GM21423 (cell line): ENCODE results near the gene NRG2.

Experiments used
- ATAC-seq: cut with Tn5 transposase; IDR thresholded peaks from one replicate; pipeline ENCODE4 v1.9.1; 2021; ENCODE audit warnings: mild to moderate bottlenecking, moderate library complexity; ENCODE audit not compliant: unreplicated experiment

Gene NRG2

DNA sequence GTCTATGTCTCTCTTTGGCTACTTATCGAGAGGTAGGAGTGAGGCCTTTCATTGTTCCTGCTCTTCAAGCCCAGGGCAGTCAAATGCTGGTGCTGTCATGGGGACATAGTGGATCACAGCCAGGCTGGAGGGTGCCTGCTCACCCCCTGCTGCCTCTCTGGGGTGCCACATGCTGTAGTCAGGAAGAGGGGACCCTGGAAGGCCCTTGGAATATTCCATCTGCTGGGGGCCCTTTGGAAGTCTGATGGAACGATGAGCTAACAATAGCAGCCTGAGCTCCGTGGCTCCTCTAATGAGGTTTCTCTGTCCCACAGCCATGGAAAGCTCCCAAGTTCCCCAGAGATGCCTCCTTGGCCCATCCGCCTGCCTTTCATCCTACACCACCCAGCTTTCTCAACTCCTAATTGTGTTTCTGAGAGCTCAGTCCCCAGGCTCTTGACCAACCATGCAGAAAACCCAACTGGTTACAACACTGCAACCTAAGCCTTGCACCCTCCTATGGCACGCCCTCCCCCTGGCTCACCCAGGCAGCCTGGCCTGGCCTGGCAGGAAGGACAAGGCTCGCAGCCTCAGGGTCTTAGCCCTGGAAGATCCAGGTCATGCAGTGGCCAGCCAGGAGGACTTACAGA, 91.7 kb downstream of the NRG2 start:
- no peak for ATAC-seq

DNA sequence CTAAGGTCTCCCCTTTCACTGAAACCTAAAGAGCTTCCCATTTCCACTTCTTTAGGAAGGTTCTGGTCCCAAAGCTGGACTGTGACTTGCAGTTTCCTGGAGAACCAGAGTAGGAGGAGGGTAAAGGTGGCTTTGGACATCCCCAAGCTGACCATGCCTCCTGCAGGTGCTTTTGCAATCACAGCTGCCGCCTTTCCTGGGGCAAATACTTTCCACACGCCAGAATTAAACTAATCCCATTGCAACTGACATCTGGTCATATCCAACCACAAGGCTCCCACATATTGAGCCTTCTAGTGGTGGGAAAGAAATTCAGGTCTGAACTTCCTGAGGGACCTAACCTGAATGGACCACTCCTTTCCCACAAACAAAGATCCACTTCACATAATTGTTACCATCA, 92.7 kb downstream of the NRG2 start:
- ATAC-seq, result no peak

DNA sequence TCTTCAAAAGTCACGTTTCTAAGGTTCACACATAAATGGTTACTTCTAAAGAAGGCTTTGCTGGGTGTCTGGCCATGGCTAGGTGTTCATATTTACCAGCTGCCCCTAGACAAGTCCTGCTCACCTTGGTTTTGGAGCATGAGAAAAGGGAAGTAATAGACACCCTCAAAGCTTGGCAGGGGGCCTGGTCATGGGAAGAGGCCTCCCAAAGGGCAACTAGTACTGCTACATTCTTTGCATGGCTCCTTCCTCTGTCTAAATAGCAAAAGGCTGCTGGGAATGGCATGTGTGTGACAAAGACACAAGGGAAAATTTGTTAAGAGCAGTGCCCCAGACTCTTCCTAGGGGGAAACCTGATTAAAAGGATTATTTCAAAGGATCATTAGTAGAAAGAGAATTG, 93.4 kb downstream of the NRG2 start:
- no peak for ATAC-seq

DNA sequence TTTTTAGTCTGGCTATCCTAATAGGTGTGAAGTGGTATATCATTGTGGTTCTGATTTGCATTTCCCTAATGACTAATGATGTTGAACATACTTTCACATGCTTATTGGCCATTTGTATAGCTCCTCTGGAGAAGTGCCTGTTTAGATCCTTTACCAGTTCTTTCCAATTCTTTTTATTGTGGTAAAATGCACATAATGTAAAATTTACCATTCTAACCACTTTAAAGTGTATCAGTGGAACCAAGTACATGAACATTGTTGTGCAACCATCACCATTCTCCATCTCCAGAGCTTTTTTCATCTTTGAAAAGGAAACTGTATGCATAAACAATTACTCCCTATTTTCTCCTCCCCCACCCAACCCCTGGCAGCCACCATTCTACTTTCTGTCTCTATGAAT, 95.4 kb downstream of the NRG2 start:
- no peak for ATAC-seq

DNA sequence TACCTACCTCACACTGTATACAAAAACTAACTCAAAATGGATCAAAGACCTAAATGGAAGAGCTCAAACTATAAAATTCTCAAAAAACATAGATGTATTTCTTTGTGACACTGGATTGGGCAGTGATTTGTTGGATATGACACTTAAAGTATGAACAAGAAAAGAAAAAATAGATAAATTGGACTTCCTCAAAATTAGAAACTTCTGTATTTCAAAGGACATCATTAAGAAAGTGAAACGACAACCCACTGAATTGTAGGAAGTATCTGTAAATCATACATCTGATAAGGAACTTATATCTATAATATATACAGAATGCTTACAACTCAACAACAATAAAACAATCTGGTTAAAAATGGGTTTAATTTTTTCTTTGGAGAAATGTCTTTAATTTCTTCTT, 96.7 kb downstream of the NRG2 start:
- no peak for ATAC-seq

DNA sequence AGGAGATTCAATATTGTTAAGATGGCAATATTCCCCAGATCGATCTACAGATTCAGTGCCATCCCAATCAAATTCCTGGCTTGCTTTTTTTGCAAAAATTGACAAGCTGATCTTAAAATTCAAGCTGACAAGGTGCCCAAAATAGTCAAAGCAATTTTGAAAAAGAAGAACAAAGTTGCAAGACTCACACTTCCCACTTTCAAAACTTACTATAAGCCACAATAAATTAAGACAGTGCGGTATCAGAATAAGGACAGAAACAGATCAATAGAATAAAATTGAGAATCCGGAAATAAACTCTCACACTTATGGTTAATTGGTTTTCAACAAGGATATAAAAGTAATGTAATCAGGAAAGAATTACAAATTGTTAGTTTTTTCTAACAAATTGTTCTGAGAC, 97.1 kb downstream of the NRG2 start:
- ATAC-seq, result no peak

DNA sequence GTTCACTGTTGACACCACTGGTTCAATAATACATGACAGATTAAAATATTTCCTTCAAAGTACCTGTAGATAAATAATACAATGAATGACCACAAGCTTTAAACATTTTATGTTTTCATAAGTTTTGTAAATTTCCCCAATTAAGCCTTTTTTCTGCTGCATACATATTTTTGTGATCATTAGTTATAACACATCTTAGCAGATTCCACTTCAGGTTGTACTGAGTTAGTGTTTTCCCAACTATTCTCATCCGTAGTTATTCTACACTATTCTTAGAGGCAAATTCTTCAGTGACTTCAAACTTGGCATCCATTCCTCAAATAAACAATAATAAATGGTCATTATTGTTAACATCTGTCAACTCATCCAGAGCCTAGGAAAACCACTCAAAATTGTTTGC, 100.9 kb downstream of the NRG2 start:
- no peak for ATAC-seq

DNA sequence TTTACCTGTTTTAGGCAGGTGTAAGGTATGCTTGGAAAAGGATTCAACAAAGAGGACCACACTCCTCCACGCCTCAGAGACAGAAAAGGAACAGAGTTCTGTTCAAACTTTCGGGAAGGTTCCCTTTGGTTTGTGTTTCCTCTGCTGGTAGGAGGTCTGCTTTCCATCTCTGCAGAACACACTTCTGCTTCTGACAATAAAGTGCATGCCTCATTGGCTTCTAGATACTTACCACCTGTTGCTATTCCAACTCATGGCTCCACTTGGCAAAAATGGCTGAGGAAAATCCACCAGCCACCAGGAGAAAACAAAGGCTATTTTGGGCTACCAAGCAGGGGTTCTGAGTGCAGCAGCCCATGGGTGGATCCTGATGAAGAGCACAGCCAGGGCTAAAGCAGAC, 112.7 kb downstream of the NRG2 start:
- no peak for ATAC-seq

DNA sequence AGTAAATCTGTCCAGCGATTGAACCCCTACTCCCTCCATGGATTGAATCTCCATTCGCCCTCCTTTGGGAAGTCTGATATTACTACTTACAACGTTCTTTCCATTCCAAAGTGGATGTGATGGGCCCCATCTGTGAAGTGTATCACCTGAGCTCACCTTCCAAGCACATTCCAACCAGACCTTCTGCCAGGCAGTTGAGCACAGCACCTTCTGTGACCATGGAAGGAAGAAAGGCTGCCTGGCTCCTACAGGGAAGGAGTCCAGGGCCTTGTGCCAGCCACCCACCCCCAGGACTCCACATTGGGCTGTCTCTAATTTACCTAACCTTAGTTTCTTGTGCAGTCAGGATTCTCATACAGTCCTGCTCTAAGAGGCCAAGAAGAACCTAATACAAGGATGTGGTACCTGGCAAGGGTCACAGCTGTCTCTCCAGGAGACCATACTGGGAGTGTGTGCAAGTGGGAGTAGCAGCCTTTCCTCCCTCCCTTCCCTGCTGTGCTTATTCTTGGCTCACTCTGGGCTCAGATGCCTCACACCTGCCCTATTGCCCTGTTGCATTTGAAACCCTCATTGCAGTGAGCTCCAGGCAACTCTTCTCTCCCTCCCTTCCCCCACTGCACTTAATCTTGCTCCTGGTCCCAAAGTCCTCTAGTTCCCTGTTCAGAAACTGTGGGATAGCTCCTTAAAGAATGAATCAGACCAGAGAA, 116.1 kb downstream of the NRG2 start:
- no peak for ATAC-seq

DNA sequence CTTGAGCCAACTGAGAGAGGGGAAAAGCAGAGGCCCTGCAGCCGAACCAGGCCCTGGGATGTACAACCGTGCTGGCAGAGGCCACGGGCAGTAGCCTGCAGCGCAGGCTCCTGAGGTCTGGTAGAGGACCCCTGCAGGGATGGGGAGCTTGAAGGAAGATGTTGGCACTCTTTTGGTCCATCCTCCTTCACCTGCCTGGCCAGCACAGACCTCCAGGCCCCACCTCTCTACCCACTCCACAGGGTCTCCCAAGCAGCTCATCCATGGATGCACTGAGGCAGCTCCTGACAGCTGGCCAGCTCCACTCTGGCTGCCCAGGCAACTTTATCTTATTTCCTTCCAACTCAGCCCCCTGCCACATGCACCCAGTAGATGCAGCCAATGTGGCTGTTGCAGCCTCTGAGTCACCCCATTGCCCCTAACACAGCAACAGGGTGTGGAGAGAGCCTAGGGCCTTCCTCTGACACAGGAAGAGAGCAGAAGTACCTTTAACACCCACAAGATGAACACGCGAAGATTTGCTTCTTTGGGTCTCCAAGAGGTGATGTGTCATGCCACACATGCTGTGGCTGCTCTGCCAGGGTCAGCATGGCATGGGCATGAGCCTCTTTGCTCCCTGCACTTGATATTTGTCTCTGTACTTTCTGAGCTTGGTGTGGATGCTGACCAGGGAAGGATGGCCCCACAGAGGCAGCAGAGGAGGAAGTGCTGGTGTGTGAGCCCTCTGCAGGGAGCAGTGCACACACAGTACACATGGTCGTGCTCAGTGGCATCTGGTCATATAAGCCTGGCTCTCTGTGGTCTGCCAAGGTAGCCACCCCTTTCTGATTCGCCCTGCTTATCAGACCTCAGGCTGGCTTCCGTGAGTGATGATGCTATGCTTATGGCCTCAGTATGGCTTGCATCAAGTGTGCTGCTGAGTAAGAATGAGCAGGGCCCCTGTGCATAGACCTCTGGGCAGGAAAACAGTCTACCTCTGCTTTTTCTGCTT, 117.2 kb downstream of the NRG2 start:
- no peak for ATAC-seq

DNA sequence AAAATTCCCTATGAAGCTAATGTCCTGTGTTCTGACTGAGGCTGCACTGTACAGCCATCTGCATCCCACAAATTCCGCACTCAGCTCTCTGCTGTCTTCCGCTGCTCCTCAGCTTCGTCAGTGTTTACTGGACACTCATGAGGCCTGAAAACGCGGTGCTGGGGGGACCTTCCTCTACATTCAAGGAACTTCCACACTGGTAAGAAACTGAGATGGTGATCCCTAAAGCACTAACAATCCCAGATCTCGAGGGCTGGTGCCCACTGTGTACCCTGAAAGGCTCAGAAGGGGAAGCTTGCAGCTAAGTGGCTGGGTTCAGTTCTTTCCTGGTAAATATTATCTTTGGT, 117.9 kb downstream of the NRG2 start:
- no peak for ATAC-seq

DNA sequence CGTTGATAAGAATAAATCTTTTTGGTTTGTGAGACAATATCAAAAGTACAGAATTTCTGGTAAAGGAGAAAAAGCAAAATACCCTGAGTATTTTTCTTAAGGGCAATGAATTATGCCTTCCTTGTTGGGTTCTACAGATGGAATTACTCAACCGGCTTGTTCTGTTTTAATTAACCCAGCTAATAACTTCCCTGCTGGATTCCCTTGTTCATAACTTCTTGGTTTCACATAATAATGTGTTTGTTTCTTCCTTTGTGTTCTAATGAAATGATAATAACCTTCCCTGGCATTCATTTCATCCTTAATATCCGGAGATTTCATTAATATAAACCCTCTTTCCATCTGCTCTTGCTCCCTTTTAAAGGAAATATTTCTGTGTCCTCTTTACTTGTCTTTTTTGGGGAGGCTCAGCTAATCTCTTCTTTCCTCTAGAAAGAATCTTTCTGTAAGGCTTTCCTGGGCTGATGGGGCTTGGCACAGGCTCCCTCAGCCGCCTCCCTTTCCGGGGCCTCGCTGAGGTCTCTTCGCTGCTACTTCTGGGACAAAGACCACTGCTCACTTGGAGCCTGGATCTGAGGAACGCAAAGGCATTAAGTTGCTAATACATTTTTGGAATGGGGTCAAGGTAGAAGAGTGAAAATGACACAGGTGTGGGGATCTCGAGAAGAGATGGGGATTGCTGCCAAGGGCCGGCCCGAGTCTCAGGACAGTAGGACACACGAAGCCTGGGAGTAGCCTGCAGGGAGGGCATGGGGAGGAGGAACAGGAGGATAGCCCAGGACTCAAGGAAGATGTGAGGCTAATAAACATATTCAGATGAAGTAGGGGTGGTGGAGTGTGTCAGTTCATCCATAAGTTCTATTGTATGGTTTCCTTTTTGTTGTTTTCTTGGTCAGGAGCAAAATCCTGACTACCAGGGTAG, 118.5 kb downstream of the NRG2 start:
- no peak for ATAC-seq

DNA sequence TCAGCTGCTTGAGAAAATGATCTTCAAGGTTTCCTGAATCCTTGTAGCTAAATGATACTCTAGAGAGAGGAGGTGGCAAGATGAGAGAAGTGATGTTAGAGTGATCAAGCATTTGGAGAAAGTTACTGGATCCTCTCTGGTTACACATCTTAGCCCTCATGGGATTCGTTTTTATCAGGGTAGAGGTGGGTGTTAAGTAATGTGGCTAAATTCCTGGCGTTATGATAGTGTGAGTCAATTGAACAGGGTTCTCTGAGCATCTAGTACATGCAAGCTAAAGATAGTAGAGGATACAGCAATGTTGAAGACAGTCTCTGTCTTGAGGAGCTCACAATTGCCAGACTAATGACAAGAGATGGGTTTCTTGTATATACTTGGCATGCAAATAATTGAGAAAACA, 123.8 kb downstream of the NRG2 start:
- no peak for ATAC-seq

DNA sequence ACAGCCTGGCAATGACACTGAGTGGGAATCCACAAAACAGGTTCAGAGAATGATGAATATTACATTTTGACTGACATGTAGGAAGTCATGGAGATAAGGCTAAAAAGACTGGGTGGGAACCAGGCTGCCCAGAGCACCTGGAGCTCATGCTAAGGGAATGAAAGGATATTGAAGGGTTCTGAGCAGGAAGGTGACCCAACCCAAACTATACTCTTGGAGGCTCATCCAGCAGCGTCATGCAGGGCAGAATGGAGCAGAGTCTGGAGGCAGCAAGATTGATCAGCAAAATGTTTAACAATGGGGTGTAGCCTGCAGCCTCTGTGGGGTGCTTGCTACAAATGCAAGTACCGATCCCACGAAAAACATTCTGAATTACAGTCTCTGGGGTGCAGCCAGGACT, 127.3 kb downstream of the NRG2 start:
- no peak for ATAC-seq

DNA sequence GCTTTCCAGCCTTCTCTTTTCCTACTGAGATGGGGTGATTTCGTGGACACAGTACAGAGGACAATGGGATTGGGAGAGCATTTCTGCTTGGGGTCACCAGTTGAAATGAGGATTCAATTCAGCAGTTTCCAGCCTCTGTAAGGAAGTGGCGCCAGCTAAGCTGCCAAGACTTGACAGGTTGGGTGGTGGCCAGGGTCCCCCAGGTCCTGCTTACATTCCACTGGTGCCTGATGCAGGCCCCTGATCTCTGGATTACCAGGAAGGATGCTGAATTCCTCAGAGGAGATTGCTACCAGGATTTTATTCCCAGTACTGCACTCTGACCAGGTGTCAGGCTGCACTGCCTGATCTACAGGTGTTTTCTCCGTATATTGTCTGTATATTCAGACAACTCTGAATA, 127.8 kb downstream of the NRG2 start:
- no peak for ATAC-seq

DNA sequence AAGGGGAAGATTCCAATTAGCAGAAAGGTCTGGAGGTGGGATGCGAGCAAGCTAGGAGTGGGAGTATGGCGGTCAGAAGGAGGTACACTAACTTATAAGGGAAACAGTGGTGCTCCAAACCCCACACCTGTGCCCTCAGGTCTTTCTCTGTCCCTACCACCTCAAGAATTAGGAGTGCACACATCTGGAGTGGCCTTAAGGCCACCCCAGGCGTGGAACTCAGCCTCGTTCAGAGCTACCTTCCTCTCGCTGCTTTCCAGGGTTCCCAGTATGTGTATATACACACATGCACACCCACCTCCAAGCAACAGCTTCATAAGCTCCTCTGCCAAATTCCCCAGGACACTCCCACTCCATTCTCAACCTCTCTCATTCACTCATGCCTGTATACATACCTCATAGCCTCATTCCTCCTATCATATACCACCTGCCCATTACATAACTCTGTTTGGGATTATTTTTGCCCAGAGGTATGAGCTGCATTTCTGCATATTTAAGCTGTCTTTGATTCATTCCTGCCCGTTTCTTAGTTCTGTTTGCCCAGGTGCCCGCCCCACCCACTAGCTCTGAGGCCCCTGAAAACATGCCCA, 128.8 kb downstream of the NRG2 start:
- no peak for ATAC-seq

DNA sequence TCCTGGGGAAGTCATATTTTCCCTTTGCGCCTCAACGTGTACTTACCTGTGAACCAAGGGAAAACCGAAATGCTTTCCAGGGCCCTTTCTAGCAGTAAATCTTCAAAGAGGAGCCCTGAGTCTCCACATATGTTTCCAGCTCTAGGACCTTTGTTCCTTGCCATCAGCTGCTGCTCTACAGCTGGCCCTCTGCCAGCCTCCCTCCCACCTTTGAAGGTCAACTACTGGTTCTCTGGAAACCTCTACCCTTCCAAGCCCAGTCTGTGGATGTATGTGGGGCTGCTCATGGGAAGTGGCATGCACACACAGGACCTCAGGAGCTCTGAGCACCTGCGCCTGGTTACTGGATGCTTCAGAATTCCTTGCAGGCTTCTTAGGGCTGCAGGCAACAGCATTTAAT, 130.3 kb downstream of the NRG2 start:
- no peak for ATAC-seq

DNA sequence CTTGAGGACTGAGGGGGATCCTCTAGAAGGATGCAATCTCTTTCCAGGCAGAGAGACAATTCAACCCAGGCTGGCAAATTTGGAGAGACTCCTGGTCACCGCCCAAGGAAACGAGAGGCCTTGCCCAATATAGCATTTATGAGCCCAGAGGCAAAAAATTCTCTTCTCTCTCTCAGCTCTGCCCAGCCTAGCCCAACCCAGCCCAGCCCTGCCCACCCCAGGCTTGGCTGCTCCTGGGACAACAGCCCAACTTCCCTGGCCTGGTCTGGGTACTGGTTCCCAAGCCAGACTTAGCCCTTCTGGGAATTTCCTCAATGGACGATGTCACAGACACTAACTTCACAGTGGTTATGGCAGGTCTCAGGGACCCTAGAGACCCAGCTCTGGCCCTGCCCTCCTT, 130.9 kb downstream of the NRG2 start:
- ATAC-seq, result no peak

DNA sequence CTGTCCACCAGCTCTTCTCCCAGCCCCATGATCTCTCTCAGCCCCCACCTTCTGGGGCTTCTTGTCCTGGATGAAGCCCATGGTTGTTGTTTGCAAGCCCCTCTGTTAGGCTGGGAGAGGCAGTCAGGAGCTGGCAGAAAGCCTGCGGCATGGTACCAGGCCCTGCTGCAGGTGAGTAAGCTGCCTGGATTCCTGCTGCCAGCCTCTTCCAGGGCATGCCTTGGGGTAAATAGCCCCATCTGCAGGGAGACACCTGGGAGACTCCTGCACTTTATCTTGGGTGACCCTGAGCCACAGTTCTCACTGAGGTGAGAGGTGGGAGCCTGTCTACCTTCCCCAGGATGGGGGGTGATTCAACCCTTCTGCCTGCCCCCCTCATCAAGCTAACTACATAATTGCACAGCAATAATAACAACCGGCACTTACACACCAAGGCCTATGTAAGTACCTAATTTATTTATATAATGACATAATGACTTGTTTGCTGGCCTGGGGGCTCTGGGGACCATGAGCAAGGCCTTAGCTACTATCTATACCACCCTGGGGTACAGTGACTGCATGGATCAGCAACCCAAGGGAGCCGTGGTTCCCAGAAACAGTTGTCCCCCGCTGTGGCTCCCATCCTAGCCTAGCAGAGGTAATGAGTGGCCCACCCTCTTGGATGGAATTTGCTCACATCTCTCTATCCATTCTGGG, 131.5 kb downstream of the NRG2 start:
- no peak for ATAC-seq

DNA sequence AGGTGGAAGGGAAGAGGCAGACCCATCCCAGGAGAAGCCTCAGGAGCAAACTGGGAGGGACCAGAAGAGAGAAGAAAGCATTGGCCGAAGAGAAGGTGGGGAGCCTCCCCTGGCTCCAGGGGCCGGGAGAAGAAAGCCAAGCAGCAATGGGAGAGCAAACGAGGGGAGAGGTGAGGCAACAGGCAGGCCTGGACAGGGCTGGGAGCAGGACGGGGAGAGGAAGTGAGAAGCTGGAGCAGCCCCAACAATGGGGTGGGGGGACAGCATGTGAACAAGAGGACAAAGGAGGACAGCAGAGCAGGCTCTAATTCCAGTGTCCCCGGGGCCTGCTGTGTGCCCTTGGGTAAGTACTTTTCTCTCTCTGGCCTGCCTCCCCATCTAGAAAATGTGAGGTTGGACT, 132.2 kb downstream of the NRG2 start:
- no peak for ATAC-seq
